HG03432 (cell line): ENCODE data around the gene COL11A2.

Experiments used
- ATAC-seq: cut with Tn5 transposase; IDR thresholded peaks from one replicate; pipeline ENCODE4 v1.9.1; 2021; ENCODE audit warnings: mild to moderate bottlenecking, moderate library complexity; ENCODE audit not compliant: unreplicated experiment

The COL11A2 gene

GRCh38 chr6:33206864-33207551, 14.7 kb upstream of the COL11A2 start:
- ATAC-seq: no peak

GRCh38 chr6:33206027-33206863, 14.0 kb upstream of the COL11A2 start:
- no peak for ATAC-seq

GRCh38 chr6:33205191-33206026, 13.1 kb upstream of the COL11A2 start:
- no peak for ATAC-seq

- peak; percentile 43 for ATAC-seq
Observed at GRCh38 chr6:33204415-33205190, 12.3 kb upstream of the COL11A2 start, which contains the start of gene HSD17B8. Gene HSD17B8 (plus strand): TSS chr6:33204655. CDS start chr6:33204669, 14 bp downstream.

GRCh38 chr6:33204165-33204414, 11.8 kb upstream of the COL11A2 start:
- no peak for ATAC-seq

GRCh38 chr6:33203443-33204164, 11.3 kb upstream of the COL11A2 start:
- ATAC-seq: no peak

GRCh38 chr6:33202799-33203198, 10.5 kb upstream of the COL11A2 start:
- ATAC-seq: no peak

- ATAC-seq: no peak
Observed at GRCh38 chr6:33201935-33202334, 9.7 kb upstream of the COL11A2 start.

- peak; percentile 1 for ATAC-seq
Observed at GRCh38 chr6:33201147-33201545, 8.9 kb upstream of the COL11A2 start.

- ATAC-seq: peak; percentile 54
Observed at GRCh38 chr6:33200219-33201146, 8.2 kb upstream of the COL11A2 start, which contains the start of the genes RXRB and SLC39A7. Gene RXRB (minus strand): TSS chr6:33200665. CDS start chr6:33200476, 189 bp downstream. Gene SLC39A7 (plus strand): TSS chr6:33200867. CDS start chr6:33201246, 379 bp downstream.

- ATAC-seq: peak; percentile 23
Observed at GRCh38 chr6:33199687-33200218, 7.5 kb upstream of the COL11A2 start.

- no peak for ATAC-seq
Observed at GRCh38 chr6:33198853-33199436, 6.7 kb upstream of the COL11A2 start.

GRCh38 chr6:33198159-33198852, 6.0 kb upstream of the COL11A2 start:
- ATAC-seq: no peak

GRCh38 chr6:33197431-33198048, 5.3 kb upstream of the COL11A2 start:
- no peak for ATAC-seq

- no peak for ATAC-seq
Observed at GRCh38 chr6:33195304-33196165, 3.3 kb upstream of the COL11A2 start.

GRCh38 chr6:33194431-33194979, 2.2 kb upstream of the COL11A2 start:
- no peak for ATAC-seq
